ENCODE data around the gene UQCRQ. TPM values are rescaled to one million over a fixed set of nuclear protein-coding genes. Genes with fewer than 3 reads are reported as not detected.

Gene UQCRQ
- total RNA-seq, 4 donors from 2014 or later, result 117 to 311 (median 239) TPM

DNA sequence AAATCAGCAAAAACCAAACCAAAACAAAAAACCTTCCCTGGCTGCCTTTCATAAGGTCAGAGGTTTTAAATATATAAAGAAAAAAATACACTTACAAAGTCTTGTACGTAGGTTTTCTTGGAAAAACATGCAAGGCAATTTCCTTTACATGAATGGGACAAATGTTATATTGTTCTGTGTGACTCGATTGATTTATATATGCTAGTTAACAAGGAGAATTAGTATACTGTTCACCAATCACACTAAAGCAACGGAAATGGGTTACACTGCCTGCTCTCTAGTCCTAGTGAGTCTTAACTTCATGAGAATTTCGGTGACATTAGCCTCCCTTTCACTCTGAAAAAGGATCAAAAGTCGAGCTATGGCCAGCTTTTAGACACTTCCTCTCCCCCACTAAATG is 5.7 kb upstream of the UQCRQ start:
- WGBS, 2 donors (ENCODE audit: low coverage in 1 of 2), result 37 to 55% methylated on average over 3 to 5 of the region's 5 CpGs
- Histone ChIP-seq H3K9me3 (no peaks in the 10 kb centered on the region), H3K27me3 (no peaks in the 10 kb centered on the region), H3K4me1 (peaks cover 0 to 5% (median 2%) of the 10 kb centered on the region in 4 donors), H3K4me3 (no peak overlapping the region), H3K27ac (no peak overlapping the region), H3K36me3 (no peaks in the 10 kb centered on the region)
- in situ Hi-C loops (cut with MboI; ENCODE audit: low pct_ligation_motif_present in 1 of 4, low pct_unique_long_range_greater_than_20kb in 1 of 4, low sequenced_read_pairs in 3 of 4) (no loop called here), intact Hi-C loops (cut with DNase I; ENCODE audit: low total_unique reads) (no loop called here)
- DNase-seq, result no peak
- TF ChIP-seq EP300 (IDR thresholded peaks at IDR 0.05; ENCODE audit: low read depth) (no peak), POLR2AphosphoS5 (IDR thresholded peaks at IDR 0.05) (no peak), POLR2A (IDR thresholded peaks at IDR 0.05) (no peak)
- TF ChIP-seq, protein P1, sequence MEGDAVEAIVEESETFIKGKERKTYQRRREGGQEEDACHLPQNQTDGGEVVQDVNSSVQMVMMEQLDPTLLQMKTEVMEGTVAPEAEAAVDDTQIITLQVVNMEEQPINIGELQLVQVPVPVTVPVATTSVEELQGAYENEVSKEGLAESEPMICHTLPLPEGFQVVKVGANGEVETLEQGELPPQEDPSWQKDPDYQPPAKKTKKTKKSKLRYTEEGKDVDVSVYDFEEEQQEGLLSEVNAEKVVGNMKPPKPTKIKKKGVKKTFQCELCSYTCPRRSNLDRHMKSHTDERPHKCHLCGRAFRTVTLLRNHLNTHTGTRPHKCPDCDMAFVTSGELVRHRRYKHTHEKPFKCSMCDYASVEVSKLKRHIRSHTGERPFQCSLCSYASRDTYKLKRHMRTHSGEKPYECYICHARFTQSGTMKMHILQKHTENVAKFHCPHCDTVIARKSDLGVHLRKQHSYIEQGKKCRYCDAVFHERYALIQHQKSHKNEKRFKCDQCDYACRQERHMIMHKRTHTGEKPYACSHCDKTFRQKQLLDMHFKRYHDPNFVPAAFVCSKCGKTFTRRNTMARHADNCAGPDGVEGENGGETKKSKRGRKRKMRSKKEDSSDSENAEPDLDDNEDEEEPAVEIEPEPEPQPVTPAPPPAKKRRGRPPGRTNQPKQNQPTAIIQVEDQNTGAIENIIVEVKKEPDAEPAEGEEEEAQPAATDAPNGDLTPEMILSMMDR (IDR thresholded peaks at IDR 0.05), result no peak

DNA sequence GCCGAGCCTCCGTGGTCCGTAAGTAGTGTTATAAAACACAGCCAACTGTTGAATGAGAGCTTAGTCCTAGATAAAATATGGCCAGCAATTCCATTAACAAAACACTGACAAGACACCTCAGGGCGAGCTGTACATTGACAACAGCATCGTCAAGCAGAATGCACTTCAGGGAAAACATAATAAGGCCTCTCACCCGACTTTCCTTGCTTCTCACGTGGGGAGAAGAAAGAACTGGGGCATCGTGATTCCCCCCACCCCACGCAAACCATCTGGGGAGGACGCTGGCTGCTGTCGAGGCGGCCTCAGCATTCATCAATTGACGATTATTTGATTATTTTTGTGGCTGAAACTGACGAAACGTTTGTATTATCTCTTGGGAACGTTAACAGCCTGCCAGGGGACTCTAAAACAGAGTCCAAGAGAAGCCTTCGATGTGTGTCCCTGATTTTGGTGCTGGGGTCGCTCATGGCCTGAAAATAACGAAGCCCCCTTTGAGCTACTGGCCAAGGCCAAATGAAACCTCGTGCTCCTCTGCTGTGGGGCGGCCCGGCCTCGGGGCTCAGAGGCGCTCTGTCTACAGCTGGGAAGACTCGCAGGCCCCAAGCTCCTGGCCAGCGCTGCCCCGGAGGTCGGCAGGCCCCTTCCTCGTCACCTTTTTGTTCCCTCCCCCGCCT is 637 bp upstream of the UQCRQ start:
- intact Hi-C loops (cut with DNase I; ENCODE audit: low total_unique reads), result no loop called here
- WGBS, 2 donors (ENCODE audit: low coverage in 1 of 2), result 37 to 67% methylated on average over 13 to 30 of the region's 30 CpGs
- TF ChIP-seq POLR2A (IDR thresholded peaks at IDR 0.05), result no peak
- TF ChIP-seq, protein P1 (IDR thresholded peaks at IDR 0.05), result peak in 1 of 5 experiments; percentile 27
- no peak for TF ChIP-seq EP300 (IDR thresholded peaks at IDR 0.05; ENCODE audit: low read depth)
- peak overlapping the region; percentile 40 to 93 (median 86) for H3K4me3 ChIP-seq
- H3K27ac ChIP-seq, result peak overlapping the region; percentile 96 to 99 (median 97)
- H3K27me3 ChIP-seq, result no peaks in the 10 kb centered on the region
- peaks cover 0 to 23% (median 17%) of the 10 kb centered on the region in 4 donors for H3K4me1 ChIP-seq
- in situ Hi-C loops (cut with MboI; ENCODE audit: low pct_ligation_motif_present in 1 of 4, low pct_unique_long_range_greater_than_20kb in 1 of 4, low sequenced_read_pairs in 3 of 4), result no loop called here
- no peak for DNase-seq
- H3K9me3 ChIP-seq, result no peaks in the 10 kb centered on the region
- no peaks in the 10 kb centered on the region for H3K36me3 ChIP-seq

DNA sequence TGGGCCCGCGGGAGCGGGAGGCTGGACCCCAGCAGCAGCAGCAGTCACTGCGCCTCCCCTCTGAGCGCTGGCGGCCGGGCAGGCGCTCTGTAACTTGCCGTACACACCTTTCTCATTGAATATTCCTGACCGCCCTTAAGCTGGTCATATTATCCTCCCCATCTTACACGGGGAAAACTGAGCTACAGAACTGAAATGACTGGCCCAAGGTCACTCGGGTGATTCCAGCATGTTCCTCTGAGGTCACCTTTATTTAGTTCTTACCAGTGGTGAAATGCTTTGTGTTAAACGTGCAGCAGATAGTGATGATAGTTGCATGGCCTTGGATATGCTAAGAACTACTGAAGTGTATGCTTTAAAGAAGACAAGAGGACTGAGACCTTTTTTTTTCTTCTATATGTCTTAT is 607 bp downstream of the UQCRQ start:
- TF ChIP-seq, protein P1 (IDR thresholded peaks at IDR 0.05), result no peak
- TF ChIP-seq EP300 (IDR thresholded peaks at IDR 0.05; ENCODE audit: low read depth) (no peak), POLR2A (IDR thresholded peaks at IDR 0.05) (no peak), POLR2AphosphoS5 (IDR thresholded peaks at IDR 0.05) (no peak)
- Histone ChIP-seq H3K36me3 (no peaks in the 10 kb centered on the region), H3K4me1 (peaks cover 0 to 23% (median 17%) of the 10 kb centered on the region in 4 donors), H3K27me3 (no peaks in the 10 kb centered on the region), H3K4me3 (peak overlapping the region; percentile 80 to 93 (median 92)), H3K9me3 (no peaks in the 10 kb centered on the region), H3K27ac (peak overlapping the region; percentile 96 to 99 (median 97))
- DNase-seq, result no peak
- in situ Hi-C loops (cut with MboI; ENCODE audit: low pct_ligation_motif_present in 1 of 4, low pct_unique_long_range_greater_than_20kb in 1 of 4, low sequenced_read_pairs in 3 of 4) (no loop called here), intact Hi-C loops (cut with DNase I; ENCODE audit: low total_unique reads) (no loop called here)
- WGBS, 2 donors (ENCODE audit: low coverage in 1 of 2), result 0 to 2% methylated on average over 2 to 13 of the region's 13 CpGs

DNA sequence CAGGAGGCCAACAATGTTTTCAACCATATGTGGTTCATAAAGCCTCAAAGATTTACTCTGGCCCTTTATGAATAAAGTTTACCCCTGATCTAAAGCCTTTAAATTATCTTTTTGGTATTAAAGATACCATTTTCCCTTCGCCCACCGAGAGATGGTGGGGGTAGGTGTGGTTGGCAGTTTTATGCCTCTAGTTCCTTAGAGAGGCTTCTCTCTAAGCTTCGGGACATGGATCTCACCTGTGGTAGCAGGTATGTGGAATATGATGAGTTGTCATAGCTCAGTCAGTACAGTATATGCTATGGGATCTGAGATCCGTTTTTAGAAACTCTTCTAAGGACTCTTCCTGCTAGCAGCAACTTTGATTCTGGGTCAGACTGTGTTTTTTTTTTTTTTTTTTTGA is 2.3 kb downstream of the UQCRQ start:
- Histone ChIP-seq H3K9me3 (no peaks in the 10 kb centered on the region), H3K4me1 (peaks cover 0 to 34% (median 21%) of the 10 kb centered on the region in 4 donors), H3K27ac (no peak overlapping the region), H3K36me3 (no peaks in the 10 kb centered on the region), H3K27me3 (no peaks in the 10 kb centered on the region), H3K4me3 (no peak overlapping the region)
- WGBS, 2 donors (ENCODE audit: low coverage in 1 of 2), result 80 to 84% methylated on average over 1 to 4 of the region's 4 CpGs
- no peak for DNase-seq
- in situ Hi-C loops (cut with MboI; ENCODE audit: low pct_ligation_motif_present in 1 of 4, low pct_unique_long_range_greater_than_20kb in 1 of 4, low sequenced_read_pairs in 3 of 4) (no loop called here), intact Hi-C loops (cut with DNase I; ENCODE audit: low total_unique reads) (no loop called here)
- TF ChIP-seq EP300 (IDR thresholded peaks at IDR 0.05; ENCODE audit: low read depth), result no peak
- TF ChIP-seq POLR2A (IDR thresholded peaks at IDR 0.05), result no peak
- TF ChIP-seq, protein P1 (IDR thresholded peaks at IDR 0.05), result no peak
- no peak for TF ChIP-seq POLR2AphosphoS5 (IDR thresholded peaks at IDR 0.05)

Data from transverse colon (tissue), 4 donors.